GM15510 (cell line): ENCODE measurements around the gene PGLYRP1.

Source experiments
- POLR2A ChIP-seq: IDR thresholded peaks from 3 replicates; pipeline ENCODE4 v1.6.1; 2011; ENCODE audit warnings: borderline replicate concordance; ENCODE audit not compliant: insufficient read length; ENCODE audit errors: extremely low read depth

The PGLYRP1 gene

GRCh38 chr19:46040952-46041500 is 18.2 kb upstream of the PGLYRP1 start, which contains the start of gene IGFL4:
Gene IGFL4, minus strand, starts transcription at chr19:46041002. Its CDS starts 40 bp downstream, at chr19:46040962.
- TF ChIP-seq POLR2A, result no peak

- no peak for TF ChIP-seq POLR2A
These were observed 17.3 kb upstream of the PGLYRP1 start for GRCh38 chr19:46040125-46040524.

- no peak for TF ChIP-seq POLR2A
These were observed 13.9 kb upstream of the PGLYRP1 start for GRCh38 chr19:46036744-46037128.

- TF ChIP-seq POLR2A, result no peak
These were observed 13.3 kb upstream of the PGLYRP1 start for GRCh38 chr19:46035986-46036743.

- TF ChIP-seq POLR2A, result no peak
These were observed 12.7 kb upstream of the PGLYRP1 start for GRCh38 chr19:46035546-46035945.

GRCh38 chr19:46033401-46033800 is 10.5 kb upstream of the PGLYRP1 start:
- no peak for TF ChIP-seq POLR2A

GRCh38 chr19:46032597-46033025 is 9.8 kb upstream of the PGLYRP1 start:
- no peak for TF ChIP-seq POLR2A

GRCh38 chr19:46031781-46032596 is 9.1 kb upstream of the PGLYRP1 start:
- TF ChIP-seq POLR2A, result no peak

GRCh38 chr19:46030812-46031550 is 8.1 kb upstream of the PGLYRP1 start:
- no peak for TF ChIP-seq POLR2A

- no peak for TF ChIP-seq POLR2A
These were observed 3.0 kb upstream of the PGLYRP1 start for GRCh38 chr19:46025835-46026234.

- TF ChIP-seq POLR2A, result no peak
These were observed 492 bp upstream of the PGLYRP1 start for GRCh38 chr19:46023311-46023779.

GRCh38 chr19:46022061-46022430 is 807 bp downstream of the PGLYRP1 start:
- TF ChIP-seq POLR2A, result no peak

GRCh38 chr19:46021531-46022041 is 1.3 kb downstream of the PGLYRP1 start:
- TF ChIP-seq POLR2A, result no peak

- TF ChIP-seq POLR2A, result no peak
These were observed 2.1 kb downstream of the PGLYRP1 start for GRCh38 chr19:46020819-46021125.

GRCh38 chr19:46019270-46019669 is 3.6 kb downstream of the PGLYRP1 start:
- TF ChIP-seq POLR2A, result no peak
